ENCODE measurements around the gene IFNGR1. TPM values are rescaled to one million over a fixed set of nuclear protein-coding genes. Genes with fewer than 3 reads are reported as not detected.
"Not testable (repeated sequence)": the region's sequence is repeated elsewhere in the genome, so short reads cannot be mapped to it uniquely, and the experiment has no call there.

Gene IFNGR1
- total RNA-seq, 5 donors from 2014 or later (not counting 1 experiment from before 2014, with no cell fraction given), result 23.6 to 42.4 (median 28.5) TPM

DNA sequence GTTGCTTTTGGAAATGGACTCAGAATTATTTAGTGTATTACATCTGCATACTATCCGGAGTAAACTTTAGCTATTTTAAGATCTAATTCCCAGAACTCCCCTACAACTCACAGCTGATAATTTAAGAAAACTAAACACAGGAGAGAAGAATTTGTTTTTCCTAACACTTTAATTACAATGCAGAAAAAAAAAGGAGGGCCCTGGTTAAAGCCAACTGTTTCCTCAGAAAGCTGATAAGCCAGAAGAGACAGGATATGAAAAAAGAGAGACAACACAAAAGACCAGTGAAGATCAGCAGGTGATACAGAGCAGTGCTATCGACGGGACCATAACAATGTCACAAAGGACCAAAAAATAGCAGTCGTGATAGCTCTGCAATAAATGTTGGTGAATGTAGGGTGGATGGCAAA, 5.8 kb downstream of the IFNGR1 start:
- peaks cover 73 to 79% (median 73%) of the 10 kb centered on the region in 3 donors for H3K4me1 Mint-ChIP-seq
- Histone ChIP-seq H3K27me3 (replicated peaks in 1 of 2; ENCODE audit: control insufficient read depth in 2 of 2, extremely low read depth in 1 of 2, insufficient read depth in 2 of 2, low read length in 1 of 2) (no peaks in the 10 kb centered on the region), H3K36me3 (ENCODE audit: control insufficient read depth in 2 of 2, extremely low read depth in 1 of 2, insufficient read depth in 1 of 2, low read length in 1 of 2) (no peaks in the 10 kb centered on the region), H3K9me3 (no peaks in the 10 kb centered on the region), H3K4me1 (ENCODE audit: control insufficient read depth in 1 of 2, extremely low read depth in 1 of 2, insufficient read depth in 2 of 2, low read length in 2 of 2) (peaks cover 12 to 25% of the 10 kb centered on the region in 2 experiments), H3K27ac (ENCODE audit: low read length) (no peak overlapping the region), H3K4me3 (ENCODE audit: control insufficient read depth in 1 of 2, extremely low read depth in 1 of 2, low read length in 1 of 2) (no peak overlapping the region)
- DNase-seq (no peak), ATAC-seq (replicated peaks in 1 of 4) (peak in 1 of 4 experiments; percentile 19)
- WGBS (ENCODE audit: insufficient coverage), result 64% methylated on average over 3 of the region's 4 CpGs
- ChIA-PET POLR2A (interaction anchor here in 1 of 2 donors (0.5 to 1.2 kb wide), 4 partner anchors 10 to 1359 kb away, joined by 3 to 5 read pairs (median 3); no protein-coding TSS in a partner anchor), CTCF (interaction anchor here in 1 of 2 donors (1.0 kb wide), 1 partner anchor 18 kb away, joined by 3 read pairs; no protein-coding TSS in a partner anchor)
- peak overlapping the region in 1 of 3 donors; percentile 10 for H3K4me3 Mint-ChIP-seq
- peak overlapping the region in 1 of 2 donors; percentile 0 for H3K27ac Mint-ChIP-seq
- peaks cover 25% of the 10 kb centered on the region for H3K36me3 Mint-ChIP-seq
- H3K9me3 Mint-ChIP-seq, result peaks cover 0 to 5% (median 0%) of the 10 kb centered on the region in 3 donors
- H3K27me3 Mint-ChIP-seq, result no peaks in the 10 kb centered on the region

DNA sequence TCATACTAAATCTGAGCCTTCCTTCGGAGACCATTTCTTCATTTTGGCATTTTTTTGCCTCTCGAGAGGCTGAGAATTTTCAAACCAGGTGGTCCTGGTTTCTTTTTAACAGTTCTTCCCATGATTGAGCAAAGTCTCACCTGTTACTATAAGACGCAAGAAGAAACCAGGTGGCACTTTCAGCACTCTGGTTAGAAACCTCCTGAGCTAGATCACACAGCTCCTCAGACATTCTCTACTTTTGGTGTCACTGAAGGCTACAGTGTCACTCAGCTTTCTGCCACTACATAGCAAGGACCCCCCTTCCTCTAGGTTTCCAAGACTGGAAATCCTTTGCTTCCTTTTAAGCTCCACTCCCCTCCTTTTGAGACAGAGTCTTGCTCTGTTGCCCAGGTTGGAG, 7.3 kb downstream of the IFNGR1 start:
- peaks cover 34% of the 10 kb centered on the region for H3K36me3 Mint-ChIP-seq
- H3K27me3 ChIP-seq (replicated peaks in 1 of 2; ENCODE audit: control insufficient read depth in 2 of 2, extremely low read depth in 1 of 2, insufficient read depth in 2 of 2, low read length in 1 of 2), result no peaks in the 10 kb centered on the region
- POLR2A ChIA-PET, result no interaction called here
- no peak for ATAC-seq (replicated peaks in 1 of 4)
- DNase-seq, result no peak
- H3K9me3 Mint-ChIP-seq, result peaks cover 0 to 5% (median 0%) of the 10 kb centered on the region in 3 donors
- H3K9me3 ChIP-seq, result no peaks in the 10 kb centered on the region
- no peak overlapping the region for H3K27ac Mint-ChIP-seq
- no peaks in the 10 kb centered on the region for H3K36me3 ChIP-seq (ENCODE audit: control insufficient read depth in 2 of 2, extremely low read depth in 1 of 2, insufficient read depth in 1 of 2, low read length in 1 of 2)
- peaks cover 67 to 75% (median 67%) of the 10 kb centered on the region in 3 donors for H3K4me1 Mint-ChIP-seq
- no peak overlapping the region for H3K4me3 ChIP-seq (ENCODE audit: control insufficient read depth in 1 of 2, extremely low read depth in 1 of 2, low read length in 1 of 2)
- CTCF ChIA-PET, result interaction anchor here in 1 of 2 donors (0.5 kb wide), 1 partner anchor 205 kb away, joined by 3 read pairs; no protein-coding TSS in a partner anchor
- peaks cover 2 to 11% of the 10 kb centered on the region in 2 experiments for H3K4me1 ChIP-seq (ENCODE audit: control insufficient read depth in 1 of 2, extremely low read depth in 1 of 2, insufficient read depth in 2 of 2, low read length in 2 of 2)
- no peak overlapping the region for H3K4me3 Mint-ChIP-seq
- H3K27me3 Mint-ChIP-seq, result no peaks in the 10 kb centered on the region
- H3K27ac ChIP-seq (ENCODE audit: low read length), result no peak overlapping the region
- WGBS (ENCODE audit: insufficient coverage), result 98% methylated on average over 3 of the region's 3 CpGs

DNA sequence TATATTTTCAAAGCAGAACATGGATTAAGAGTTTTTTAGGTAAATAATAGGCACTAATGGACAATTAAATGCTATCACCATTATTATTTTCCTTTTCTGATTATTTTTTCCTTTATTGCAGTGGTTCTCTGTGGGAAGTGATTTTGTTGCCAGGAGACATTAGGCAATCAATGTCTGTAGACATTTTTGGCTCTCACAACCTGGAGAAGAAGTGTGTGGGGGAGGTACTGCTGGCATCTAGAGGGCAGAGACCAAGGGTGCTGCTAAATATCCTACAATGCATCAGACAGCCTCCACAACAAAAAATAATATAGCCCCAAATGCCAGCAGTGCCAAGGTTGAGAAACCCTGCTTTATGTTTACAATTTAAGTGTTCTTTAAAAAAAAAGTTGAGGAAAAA, 8.3 kb downstream of the IFNGR1 start:
- no peak overlapping the region for H3K4me3 Mint-ChIP-seq
- CTCF ChIA-PET, result no interaction called here
- peaks cover 0 to 6% of the 10 kb centered on the region in 2 experiments for H3K4me1 ChIP-seq (ENCODE audit: control insufficient read depth in 1 of 2, extremely low read depth in 1 of 2, insufficient read depth in 2 of 2, low read length in 2 of 2)
- DNase-seq (no peak), ATAC-seq (replicated peaks in 1 of 4) (no peak)
- no peak overlapping the region for H3K27ac ChIP-seq (ENCODE audit: low read length)
- no peaks in the 10 kb centered on the region for H3K27me3 ChIP-seq (replicated peaks in 1 of 2; ENCODE audit: control insufficient read depth in 2 of 2, extremely low read depth in 1 of 2, insufficient read depth in 2 of 2, low read length in 1 of 2)
- peaks cover 39% of the 10 kb centered on the region for H3K36me3 Mint-ChIP-seq
- peaks cover 0 to 5% (median 0%) of the 10 kb centered on the region in 3 donors for H3K9me3 Mint-ChIP-seq
- H3K27me3 Mint-ChIP-seq, result no peaks in the 10 kb centered on the region
- H3K9me3 ChIP-seq, result no peaks in the 10 kb centered on the region
- no peak overlapping the region for H3K27ac Mint-ChIP-seq
- H3K36me3 ChIP-seq (ENCODE audit: control insufficient read depth in 2 of 2, extremely low read depth in 1 of 2, insufficient read depth in 1 of 2, low read length in 1 of 2), result peaks cover 0 to 3% of the 10 kb centered on the region in 2 donors
- POLR2A ChIA-PET, result no interaction called here
- no peak overlapping the region for H3K4me3 ChIP-seq (ENCODE audit: control insufficient read depth in 1 of 2, extremely low read depth in 1 of 2, low read length in 1 of 2)
- peaks cover 61 to 66% (median 64%) of the 10 kb centered on the region in 3 donors for H3K4me1 Mint-ChIP-seq

DNA sequence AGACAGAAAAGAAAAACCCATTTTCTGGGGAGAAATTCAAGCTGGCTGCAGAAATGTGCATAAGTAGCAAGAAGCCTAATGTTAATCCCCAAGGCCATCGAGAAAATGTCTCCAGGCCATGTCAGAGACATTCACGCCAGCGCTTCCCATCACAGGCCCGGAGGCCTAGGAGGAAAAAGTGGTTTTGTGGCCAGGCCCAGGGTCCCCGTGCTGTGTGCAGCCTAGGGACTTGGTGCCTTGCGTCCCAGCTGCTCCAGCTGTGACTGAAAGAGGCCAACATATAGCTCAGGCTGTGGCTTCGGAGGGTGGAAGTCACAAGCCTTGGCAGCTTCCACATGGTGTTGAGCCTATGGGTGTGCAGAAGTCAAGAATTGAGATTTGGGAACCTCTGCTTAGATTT, 10.9 kb downstream of the IFNGR1 start:
- Histone ChIP-seq H3K4me1 (ENCODE audit: control insufficient read depth in 1 of 2, extremely low read depth in 1 of 2, insufficient read depth in 2 of 2, low read length in 2 of 2) (peaks cover 0 to 4% of the 10 kb centered on the region in 2 experiments), H3K27ac (ENCODE audit: low read length) (no peak overlapping the region), H3K4me3 (ENCODE audit: control insufficient read depth in 1 of 2, extremely low read depth in 1 of 2, low read length in 1 of 2) (no peak overlapping the region), H3K27me3 (replicated peaks in 1 of 2; ENCODE audit: control insufficient read depth in 2 of 2, extremely low read depth in 1 of 2, insufficient read depth in 2 of 2, low read length in 1 of 2) (no peaks in the 10 kb centered on the region), H3K9me3 (no peaks in the 10 kb centered on the region), H3K36me3 (ENCODE audit: control insufficient read depth in 2 of 2, extremely low read depth in 1 of 2, insufficient read depth in 1 of 2, low read length in 1 of 2) (peaks cover 0 to 27% of the 10 kb centered on the region in 2 donors)
- Mint-ChIP-seq H3K4me1 (peaks cover 40 to 46% (median 43%) of the 10 kb centered on the region in 3 donors), H3K9me3 (peaks cover 0 to 5% (median 0%) of the 10 kb centered on the region in 3 donors), H3K36me3 (peaks cover 58% of the 10 kb centered on the region), H3K27ac (no peak overlapping the region), H3K27me3 (no peaks in the 10 kb centered on the region), H3K4me3 (no peak overlapping the region)
- ATAC-seq (replicated peaks in 1 of 4) (no peak), DNase-seq (no peak)
- ChIA-PET POLR2A (no interaction called here), CTCF (no interaction called here)
- 88% methylated on average over 7 of the region's 7 CpGs for WGBS (ENCODE audit: insufficient coverage)

DNA sequence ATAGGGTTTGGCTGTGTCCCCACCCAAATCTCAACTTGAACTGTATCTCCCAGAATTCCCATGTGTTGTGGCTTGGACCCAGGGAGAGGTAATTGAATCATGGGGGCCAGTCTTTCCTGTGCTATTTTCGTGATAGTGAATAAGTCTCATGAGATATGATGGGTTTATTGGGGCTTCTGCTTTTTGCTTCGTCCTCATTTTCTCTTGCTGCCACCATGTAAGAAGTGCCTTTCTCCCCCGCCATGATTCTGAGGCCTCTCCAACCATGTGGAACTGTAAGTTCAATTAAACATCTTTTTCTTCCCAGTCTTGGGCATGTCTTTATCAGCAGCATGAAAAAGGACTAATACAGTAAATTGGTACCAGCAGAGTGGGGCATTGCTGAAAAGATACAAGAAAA, 11.7 kb downstream of the IFNGR1 start:
- H3K4me1 ChIP-seq (ENCODE audit: control insufficient read depth in 1 of 2, extremely low read depth in 1 of 2, insufficient read depth in 2 of 2, low read length in 2 of 2); H3K9me3 Mint-ChIP-seq; H3K4me3 ChIP-seq (ENCODE audit: control insufficient read depth in 1 of 2, extremely low read depth in 1 of 2, low read length in 1 of 2); POLR2A ChIA-PET; H3K27me3 Mint-ChIP-seq; ATAC-seq (replicated peaks in 1 of 4); H3K27ac ChIP-seq (ENCODE audit: low read length); H3K27me3 ChIP-seq (replicated peaks in 1 of 2; ENCODE audit: control insufficient read depth in 2 of 2, extremely low read depth in 1 of 2, insufficient read depth in 2 of 2, low read length in 1 of 2); H3K27ac Mint-ChIP-seq; H3K4me3 Mint-ChIP-seq; DNase-seq; CTCF ChIA-PET; H3K9me3 ChIP-seq: not testable (repeated sequence)
- peaks cover 0 to 33% of the 10 kb centered on the region in 2 donors for H3K36me3 ChIP-seq (ENCODE audit: control insufficient read depth in 2 of 2, extremely low read depth in 1 of 2, insufficient read depth in 1 of 2, low read length in 1 of 2)
- H3K36me3 Mint-ChIP-seq, result peaks cover 59% of the 10 kb centered on the region
- H3K4me1 Mint-ChIP-seq, result peaks cover 35 to 40% (median 37%) of the 10 kb centered on the region in 3 donors
- 100% methylated on average over 2 of the region's 3 CpGs for WGBS (ENCODE audit: insufficient coverage)

DNA sequence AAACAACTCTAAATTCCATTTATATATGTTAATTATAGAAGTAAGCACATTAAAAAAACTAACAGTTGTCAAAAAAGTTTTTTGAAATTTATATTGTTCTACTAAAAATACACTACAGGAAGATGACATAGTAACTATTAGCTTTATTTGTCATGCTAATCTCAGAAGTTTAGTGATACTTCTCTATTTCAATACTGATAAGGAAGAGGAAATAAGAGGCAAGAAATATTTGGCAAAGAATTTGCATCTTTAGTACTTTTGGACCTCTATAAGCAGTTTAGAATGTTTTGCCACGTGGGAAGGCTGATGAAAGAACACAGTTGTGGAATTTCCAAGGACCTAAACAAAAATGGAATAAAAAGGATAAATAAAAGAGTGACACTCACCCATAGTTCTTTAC, 12.6 kb downstream of the IFNGR1 start:
- no CpG with 5 or more reads among the region's 1 CpG for WGBS (ENCODE audit: insufficient coverage)
- H3K27me3 ChIP-seq (replicated peaks in 1 of 2; ENCODE audit: control insufficient read depth in 2 of 2, extremely low read depth in 1 of 2, insufficient read depth in 2 of 2, low read length in 1 of 2), result no peaks in the 10 kb centered on the region
- ChIA-PET POLR2A (no interaction called here), CTCF (interaction anchor here in 1 of 2 donors (1.0 kb wide), 1 partner anchor 108 kb away, joined by 3 read pairs; no protein-coding TSS in a partner anchor)
- H3K27me3 Mint-ChIP-seq, result no peaks in the 10 kb centered on the region
- no peak overlapping the region for H3K4me3 ChIP-seq (ENCODE audit: control insufficient read depth in 1 of 2, extremely low read depth in 1 of 2, low read length in 1 of 2)
- ATAC-seq (replicated peaks in 1 of 4) (no peak), DNase-seq (no peak)
- H3K36me3 ChIP-seq (ENCODE audit: control insufficient read depth in 2 of 2, extremely low read depth in 1 of 2, insufficient read depth in 1 of 2, low read length in 1 of 2), result peaks cover 0 to 36% of the 10 kb centered on the region in 2 donors
- H3K4me1 ChIP-seq (ENCODE audit: control insufficient read depth in 1 of 2, extremely low read depth in 1 of 2, insufficient read depth in 2 of 2, low read length in 2 of 2), result no peaks in the 10 kb centered on the region
- peaks cover 62% of the 10 kb centered on the region for H3K36me3 Mint-ChIP-seq
- H3K4me1 Mint-ChIP-seq, result peaks cover 31 to 33% (median 31%) of the 10 kb centered on the region in 3 donors
- H3K9me3 Mint-ChIP-seq, result peaks cover 0 to 5% (median 0%) of the 10 kb centered on the region in 3 donors
- H3K27ac ChIP-seq (ENCODE audit: low read length), result no peak overlapping the region
- H3K9me3 ChIP-seq, result no peaks in the 10 kb centered on the region
- no peak overlapping the region for H3K4me3 Mint-ChIP-seq
- no peak overlapping the region for H3K27ac Mint-ChIP-seq
